DMS53 treated with DMSO at 0.1 percent for 48 hours (cell line): ENCODE results near the gene RSPH6A.
"Not testable (repeated sequence)": the region's sequence is repeated elsewhere in the genome, so short reads cannot be mapped to it uniquely, and the experiment has no call there.

Source experiments
- DNase-seq: peaks from one replicate; lab custom pipeline; 2025; ENCODE audit not compliant: unreplicated experiment; lab: John Stamatoyannopoulos, UW

RSPH6A gene

GRCh38 chr19:45767410-45767880 lies 47.7 kb downstream of the RSPH6A start:
- no peak for DNase-seq

- no peak for DNase-seq
Observed at GRCh38 chr19:45766869-45767346, 48.2 kb downstream of the RSPH6A start.

GRCh38 chr19:45766296-45766868 lies 48.7 kb downstream of the RSPH6A start:
- no peak for DNase-seq

- no peak for DNase-seq
Observed at GRCh38 chr19:45765702-45766295, 49.3 kb downstream of the RSPH6A start.

DNA sequence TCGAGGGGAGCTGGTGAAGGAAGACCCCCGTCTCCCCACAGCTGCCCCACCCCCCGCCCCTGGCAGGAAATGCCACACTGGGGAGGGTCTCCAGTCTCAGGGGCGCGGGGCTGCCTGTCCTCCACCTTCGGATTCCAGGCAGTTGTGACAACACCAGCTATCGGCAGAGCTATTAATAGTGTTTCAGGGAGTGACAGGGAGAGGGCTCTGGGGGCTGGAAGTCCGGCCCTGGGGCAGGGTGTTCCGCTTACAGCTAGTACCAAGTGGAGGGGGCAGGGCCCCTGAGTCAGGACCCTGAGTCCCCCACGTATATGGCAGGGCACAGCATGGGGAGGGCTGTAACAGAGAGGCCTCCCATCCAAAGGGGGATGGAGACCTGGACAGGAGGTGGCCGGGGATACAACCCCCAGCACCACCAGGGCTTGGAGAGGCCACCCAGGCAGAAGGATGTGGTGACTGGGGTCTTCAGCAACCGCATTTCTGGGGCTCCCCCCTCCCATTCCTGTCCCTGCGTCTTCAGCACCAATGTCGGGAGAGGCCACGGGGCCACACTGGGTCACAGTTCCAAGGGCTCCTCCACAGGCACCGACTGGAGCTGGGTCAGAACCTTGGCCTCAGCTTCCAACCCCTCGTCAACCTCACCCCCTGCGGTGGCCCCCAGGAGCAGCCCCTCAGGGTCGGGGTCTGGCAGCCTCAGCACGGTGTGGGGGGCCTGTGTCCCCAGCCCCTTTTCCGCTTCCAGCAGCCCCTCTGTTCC lies 50.0 kb downstream of the RSPH6A start:
- no peak for DNase-seq

- DNase-seq: no peak
Observed at GRCh38 chr19:45764475-45764874, 50.6 kb downstream of the RSPH6A start.

DNA sequence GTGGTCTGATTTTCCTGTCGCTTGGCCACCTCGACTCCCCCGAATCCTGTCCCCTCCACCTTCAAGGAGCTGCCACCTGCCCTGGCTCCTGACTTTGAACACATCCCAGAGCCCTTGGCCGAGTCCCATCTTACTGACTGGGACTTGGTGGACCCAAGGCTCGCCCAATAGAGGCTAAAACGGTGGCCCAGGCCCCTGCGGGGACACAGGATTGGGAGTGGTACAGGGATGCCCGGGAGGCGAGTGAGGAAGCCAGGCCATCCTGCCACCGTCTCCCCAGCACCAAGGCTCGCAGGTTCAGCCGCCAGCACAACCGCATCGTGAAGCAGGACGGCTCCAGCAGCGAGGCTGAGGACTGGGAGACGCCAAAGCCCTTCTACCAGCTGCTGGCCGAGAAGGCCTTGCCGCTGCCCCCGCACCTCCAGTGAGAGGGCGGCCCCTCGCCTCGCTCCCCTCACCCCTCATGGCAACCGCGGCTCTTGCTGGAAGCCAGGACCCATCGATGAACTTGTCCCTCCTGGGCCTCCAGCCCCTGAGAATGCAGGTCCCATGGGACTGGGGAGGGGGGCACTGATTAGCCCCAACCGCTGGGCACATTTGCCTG lies 51.3 kb downstream of the RSPH6A start:
- DNase-seq: no peak

DNA sequence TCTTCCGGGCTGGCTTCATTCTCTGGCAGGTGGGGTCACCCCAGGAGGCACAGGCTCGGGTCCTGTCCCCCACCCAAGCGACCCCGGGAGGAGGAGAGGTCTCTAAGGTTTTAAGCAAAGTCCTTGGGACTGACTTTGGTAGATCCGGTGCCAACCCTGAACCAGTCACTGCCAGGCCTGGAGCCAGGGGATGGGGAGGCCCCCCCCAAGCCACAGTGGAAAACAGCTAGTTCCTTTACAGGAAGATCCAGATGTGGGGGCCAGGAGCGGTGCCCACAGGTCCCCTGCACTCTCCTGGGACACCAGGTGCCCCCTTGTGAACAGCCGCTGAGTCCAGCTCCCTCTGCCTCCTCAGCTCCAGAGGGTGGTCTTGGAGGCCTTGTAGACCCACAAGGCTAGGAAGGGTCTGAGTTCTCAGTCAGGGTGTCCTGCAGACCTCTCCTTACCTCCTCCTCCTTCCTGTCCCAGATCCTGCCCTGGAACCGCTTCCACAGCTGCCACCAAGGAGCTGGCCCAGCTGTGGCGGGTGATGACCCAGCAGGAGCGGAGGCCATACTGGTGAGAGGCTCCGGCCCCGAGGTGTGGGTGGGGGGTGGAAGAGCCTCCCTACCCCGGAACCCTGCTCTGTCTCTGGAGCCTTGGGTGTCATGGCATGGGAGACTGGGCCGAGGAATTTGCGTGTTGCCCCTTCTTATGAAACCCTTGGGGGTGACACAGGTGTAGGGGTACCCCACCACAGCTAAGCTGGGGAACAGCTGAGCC lies 52.1 kb downstream of the RSPH6A start:
- no peak for DNase-seq

GRCh38 chr19:45761714-45762113 lies 53.4 kb downstream of the RSPH6A start:
- DNase-seq: no peak

- DNase-seq: no peak
Observed at GRCh38 chr19:45758921-45759320, 56.2 kb downstream of the RSPH6A start.

GRCh38 chr19:45757695-45758094 lies 57.4 kb downstream of the RSPH6A start:
- DNase-seq: no peak

- no peak for DNase-seq
Observed at GRCh38 chr19:45754323-45754722, 60.8 kb downstream of the RSPH6A start.

GRCh38 chr19:45753548-45753947 lies 61.6 kb downstream of the RSPH6A start:
- DNase-seq: no peak

- DNase-seq: no peak
Observed at GRCh38 chr19:45752639-45753038, 62.5 kb downstream of the RSPH6A start.

DNA sequence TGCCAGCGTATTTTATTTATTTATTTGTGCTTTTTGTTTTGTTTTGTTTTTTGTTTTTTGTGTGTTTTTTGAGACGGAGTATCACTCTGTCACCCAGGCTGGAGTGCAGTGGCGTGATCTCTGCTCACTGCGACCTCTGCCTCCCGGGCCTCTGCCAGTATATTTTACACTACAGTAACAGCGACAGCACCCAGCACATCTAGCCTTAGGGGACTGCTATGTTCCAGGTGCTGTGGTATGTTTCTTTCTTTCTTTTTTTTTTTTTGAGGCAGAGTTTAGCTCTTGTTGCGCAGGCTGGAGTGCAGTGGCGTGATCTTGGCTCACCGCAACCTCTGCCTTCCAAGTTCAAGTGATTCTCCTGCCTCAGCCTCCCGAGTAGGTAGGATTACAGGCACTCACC lies 63.6 kb downstream of the RSPH6A start:
- not testable (repeated sequence) for DNase-seq

DNA sequence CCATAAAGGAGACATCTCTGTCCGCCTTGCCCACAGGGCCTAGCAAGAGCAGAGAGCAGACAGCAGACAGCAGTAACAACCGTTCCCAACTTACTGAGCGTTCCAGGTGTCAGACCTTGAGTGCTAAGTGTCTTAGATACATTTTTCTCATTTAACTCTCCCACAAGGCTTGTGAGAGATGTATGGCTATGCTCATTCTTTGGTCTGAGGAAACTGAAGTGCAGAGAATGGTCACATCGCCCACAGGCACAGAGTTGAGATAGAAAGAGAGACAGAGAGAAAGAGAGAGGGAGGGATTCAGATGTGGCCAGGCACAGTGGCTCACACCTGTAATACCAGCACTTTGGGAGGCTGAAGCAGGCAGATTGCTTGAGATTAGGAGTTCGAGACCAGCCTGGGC lies 67.6 kb downstream of the RSPH6A start:
- no peak for DNase-seq

- DNase-seq: no peak
Observed at GRCh38 chr19:45746866-45747265, 68.2 kb downstream of the RSPH6A start.
